Skeletal muscle satellite cell (primary cell): ENCODE measurements around the gene CBFA2T3.

ENCODE experiments used
- H3K27me3 ChIP-seq: 2 replicates; pipeline ENCODE4 v1.7.0; 2013; ENCODE audit warnings: low read length; ENCODE audit not compliant: control insufficient read depth, insufficient read depth
- H3K36me3 ChIP-seq: 2 replicates; pipeline ENCODE4 v1.7.0; 2013; ENCODE audit warnings: mild to moderate bottlenecking, control low read depth, low read length; ENCODE audit not compliant: insufficient read depth
- H3K4me1 ChIP-seq: 2 replicates; pipeline ENCODE4 v1.7.0; 2013; ENCODE audit warnings: low read length; ENCODE audit not compliant: control insufficient read depth, insufficient read depth
- H3K4me2 ChIP-seq: 2 replicates; pipeline ENCODE4 v1.7.0; 2013; ENCODE audit warnings: mild to moderate bottlenecking, low read length
- H3K4me3 ChIP-seq: 2 replicates; pipeline ENCODE4 v1.7.0; 2013; ENCODE audit warnings: low read length
- H3K9ac ChIP-seq: 2 replicates; pipeline ENCODE4 v1.7.0; 2013; ENCODE audit warnings: mild to moderate bottlenecking, low read depth, low read length, moderate library complexity
- H3K9me3 ChIP-seq: replicated peaks from 2 replicates; pipeline ENCODE4 v1.7.0; 2013; ENCODE audit warnings: mild to moderate bottlenecking, control low read depth, low read length

Gene CBFA2T3

DNA sequence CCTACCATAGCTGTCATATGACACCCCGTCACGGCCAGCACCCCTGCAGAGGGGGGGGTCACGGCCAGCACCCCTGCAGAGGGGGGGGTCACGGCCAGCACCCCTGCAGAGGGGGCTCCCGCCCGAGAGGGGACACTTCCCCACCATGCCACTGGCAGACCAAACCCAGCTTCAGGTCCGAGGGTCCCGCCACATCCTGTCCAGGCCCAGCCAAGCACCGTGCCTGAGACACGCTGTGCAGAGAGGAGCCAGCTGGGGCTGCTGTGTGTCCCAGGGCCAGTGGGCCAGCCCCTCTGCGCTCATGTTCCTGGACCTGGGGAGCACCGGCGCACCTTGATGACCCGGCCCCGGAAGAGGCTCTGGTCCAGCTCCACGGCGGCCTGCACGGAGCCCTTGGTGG lies 112.5 kb downstream of the CBFA2T3 start:
- Histone ChIP-seq H3K27me3 (peaks cover 15% of the 10 kb centered on the region), H3K9me3 (no peaks in the 10 kb centered on the region), H3K4me3 (no peak overlapping the region), H3K4me1 (peaks cover 2% of the 10 kb centered on the region), H3K9ac (no peak overlapping the region), H3K4me2 (no peak overlapping the region), H3K36me3 (peaks cover 22% of the 10 kb centered on the region)

DNA sequence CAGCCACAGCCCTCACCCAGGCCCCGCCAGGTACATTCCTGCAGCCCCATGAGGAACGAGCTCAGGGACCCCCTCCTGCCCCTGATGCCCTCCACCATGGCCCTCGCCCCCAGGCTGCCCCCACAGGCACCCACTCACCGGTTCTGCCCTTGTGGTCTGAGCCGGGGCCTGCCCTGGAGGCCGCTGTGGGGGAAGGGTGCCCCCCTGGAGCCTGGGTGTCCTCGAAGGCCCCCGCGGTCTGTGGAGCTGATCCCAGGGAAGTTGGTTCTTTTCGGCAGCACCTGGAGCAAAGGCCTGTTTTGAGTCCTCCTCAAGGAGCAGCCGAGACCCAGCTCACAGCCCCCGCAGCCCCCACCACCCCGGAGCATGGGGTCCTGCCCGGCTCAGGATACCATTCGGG lies 112.9 kb downstream of the CBFA2T3 start:
- H3K9ac ChIP-seq, result no peak overlapping the region
- peaks cover 11% of the 10 kb centered on the region for H3K27me3 ChIP-seq
- H3K4me3 ChIP-seq, result no peak overlapping the region
- peaks cover 26% of the 10 kb centered on the region for H3K36me3 ChIP-seq
- peaks cover 6% of the 10 kb centered on the region for H3K4me1 ChIP-seq
- H3K9me3 ChIP-seq, result no peaks in the 10 kb centered on the region
- no peak overlapping the region for H3K4me2 ChIP-seq

DNA sequence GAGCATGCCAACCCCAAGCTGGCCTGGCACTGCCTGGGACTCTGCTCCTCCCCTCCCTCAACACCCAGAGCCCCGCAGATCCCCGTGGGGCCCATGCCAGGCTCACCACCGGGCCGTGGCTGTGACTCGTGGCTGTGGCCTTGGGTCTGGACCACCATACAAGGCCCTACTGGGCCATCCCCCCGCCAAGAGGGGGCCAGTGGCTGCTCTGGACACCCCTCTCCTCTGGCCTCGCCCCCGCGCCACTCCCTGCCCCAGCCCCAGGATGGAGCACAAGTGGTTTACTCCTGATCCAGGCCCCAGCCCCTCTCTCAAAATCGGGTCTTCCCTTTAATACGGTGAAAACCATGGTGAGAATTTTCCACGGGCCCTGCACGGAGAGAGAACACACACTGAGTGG lies 113.6 kb downstream of the CBFA2T3 start:
- H3K4me3 ChIP-seq, result no peak overlapping the region
- no peaks in the 10 kb centered on the region for H3K9me3 ChIP-seq
- peaks cover 8% of the 10 kb centered on the region for H3K4me1 ChIP-seq
- H3K36me3 ChIP-seq, result peaks cover 33% of the 10 kb centered on the region
- no peak overlapping the region for H3K9ac ChIP-seq
- H3K27me3 ChIP-seq, result peaks cover 5% of the 10 kb centered on the region
- H3K4me2 ChIP-seq, result no peak overlapping the region

DNA sequence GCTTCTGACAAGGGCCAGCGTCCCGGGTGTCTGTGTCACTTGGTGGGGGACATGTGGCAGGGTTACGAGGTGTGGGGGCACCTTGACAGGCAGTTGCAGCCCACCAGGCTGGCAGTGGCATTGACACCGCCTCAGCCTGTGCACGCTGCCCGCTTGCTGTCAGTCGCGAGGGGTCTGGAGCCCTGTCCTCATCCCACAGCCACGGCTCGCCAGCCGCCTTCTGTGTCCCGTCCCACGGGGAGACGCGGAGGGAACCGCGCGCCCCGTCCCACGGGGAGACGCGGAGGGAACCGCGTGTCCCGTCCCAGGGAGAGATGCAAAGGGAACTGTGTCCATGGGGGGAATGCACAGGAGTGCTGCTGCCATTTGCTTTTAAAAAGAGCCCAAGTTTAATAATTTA lies 114.0 kb downstream of the CBFA2T3 start:
- peaks cover 33% of the 10 kb centered on the region for H3K36me3 ChIP-seq
- no peak overlapping the region for H3K9ac ChIP-seq

DNA sequence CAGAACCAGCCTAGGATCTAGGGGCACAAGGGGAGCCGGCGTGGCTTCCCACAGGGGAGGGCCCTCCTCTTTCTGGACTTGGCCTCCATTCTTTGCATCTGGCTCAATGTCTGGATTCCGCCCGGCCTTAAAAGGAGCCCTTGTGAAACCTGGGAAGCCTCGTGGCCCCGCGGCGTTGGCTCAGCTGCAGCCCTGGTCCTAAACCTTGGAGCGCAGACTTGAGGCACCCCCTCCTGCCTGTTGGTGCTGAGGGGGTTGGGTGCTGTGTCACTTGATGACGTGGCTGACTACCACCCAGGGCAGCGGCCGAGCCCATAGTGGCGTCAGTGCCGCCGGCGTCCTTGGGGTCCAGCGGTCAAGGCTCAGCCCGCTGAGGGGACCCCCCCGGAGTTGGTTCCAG lies 115.6 kb downstream of the CBFA2T3 start:
- Histone ChIP-seq H3K4me2 (no peak overlapping the region), H3K27me3 (no peaks in the 10 kb centered on the region), H3K9me3 (no peaks in the 10 kb centered on the region), H3K9ac (no peak overlapping the region), H3K36me3 (peaks cover 33% of the 10 kb centered on the region), H3K4me3 (no peak overlapping the region), H3K4me1 (peaks cover 14% of the 10 kb centered on the region)

More for the DNA sequence above, 114.0 kb downstream of the CBFA2T3 start:
- Histone ChIP-seq H3K9me3 (no peaks in the 10 kb centered on the region), H3K4me2 (no peak overlapping the region), H3K27me3 (peaks cover 3% of the 10 kb centered on the region), H3K4me3 (no peak overlapping the region), H3K4me1 (peaks cover 12% of the 10 kb centered on the region)

DNA sequence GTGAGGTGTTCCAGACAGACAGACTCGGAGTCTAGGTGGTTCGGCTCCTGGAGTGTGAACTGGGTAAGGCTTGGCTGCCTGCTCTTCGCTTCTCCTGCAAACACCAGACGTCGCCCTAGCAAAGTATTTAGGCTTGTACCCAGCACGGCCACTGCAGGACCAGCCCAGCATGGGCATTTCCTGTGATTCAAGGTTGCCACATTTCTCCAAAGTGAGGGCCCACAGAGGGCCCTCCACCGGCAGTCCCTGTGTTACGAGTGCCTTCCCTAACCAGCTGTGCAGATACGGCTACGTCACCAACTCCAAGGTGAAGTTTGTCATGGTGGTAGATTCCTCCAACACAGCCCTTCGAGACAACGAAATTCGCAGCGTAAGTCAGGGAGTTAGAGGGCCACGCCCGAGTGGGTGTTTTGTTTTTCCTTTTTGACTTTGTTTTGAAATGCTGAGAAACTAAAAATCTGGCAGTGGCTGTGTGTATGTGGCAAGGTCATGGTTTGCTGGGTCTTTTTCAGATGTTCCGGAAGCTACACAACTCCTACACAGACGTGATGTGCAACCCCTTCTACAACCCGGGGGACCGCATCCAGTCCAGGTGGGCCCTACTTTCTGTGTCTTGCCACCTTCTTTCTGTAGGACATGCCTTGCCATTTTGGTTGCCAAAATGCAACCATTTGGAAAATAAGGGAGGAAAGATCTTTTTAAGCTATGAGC lies 117.5 kb downstream of the CBFA2T3 start:
- no peak overlapping the region for H3K4me2 ChIP-seq
- H3K4me3 ChIP-seq, result no peak overlapping the region
- no peaks in the 10 kb centered on the region for H3K27me3 ChIP-seq
- H3K9me3 ChIP-seq, result no peaks in the 10 kb centered on the region
- H3K36me3 ChIP-seq, result peaks cover 33% of the 10 kb centered on the region
- H3K9ac ChIP-seq, result no peak overlapping the region
- peaks cover 26% of the 10 kb centered on the region for H3K4me1 ChIP-seq

DNA sequence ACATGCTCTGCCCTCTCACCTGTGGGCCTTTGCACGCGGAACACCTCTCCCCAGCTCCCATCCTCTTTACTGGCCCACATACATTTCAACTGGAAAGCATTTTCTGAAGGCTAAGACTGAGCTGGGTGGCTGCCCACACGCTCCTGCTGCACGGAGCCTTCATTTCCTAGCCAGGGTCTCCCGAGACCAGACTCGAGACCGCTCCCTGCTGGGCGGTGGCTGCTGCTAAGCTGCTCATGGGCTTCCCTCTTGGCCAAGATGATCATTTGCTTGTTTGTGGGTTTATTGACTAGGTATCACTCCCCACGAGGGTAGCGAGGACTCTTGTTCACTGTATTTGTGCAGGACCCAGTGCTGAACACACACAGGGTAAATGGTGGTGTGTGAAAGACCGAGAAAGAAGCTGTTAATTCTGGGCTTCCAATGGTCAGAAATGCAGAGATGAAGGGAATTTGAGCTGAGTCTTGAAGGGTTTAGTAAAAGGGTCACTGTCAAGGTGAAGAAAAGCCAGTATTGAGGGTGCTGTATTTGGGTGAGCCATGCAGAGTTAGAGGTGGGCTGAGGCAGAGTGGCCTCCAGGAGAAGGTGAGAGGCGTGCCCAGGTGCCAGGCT lies 119.2 kb downstream of the CBFA2T3 start:
- Histone ChIP-seq H3K9ac (peak overlapping the region; percentile 88), H3K27me3 (no peaks in the 10 kb centered on the region), H3K4me1 (peaks cover 26% of the 10 kb centered on the region), H3K4me3 (peak overlapping the region; percentile 84), H3K36me3 (peaks cover 33% of the 10 kb centered on the region), H3K4me2 (peak overlapping the region; percentile 89), H3K9me3 (no peaks in the 10 kb centered on the region)

DNA sequence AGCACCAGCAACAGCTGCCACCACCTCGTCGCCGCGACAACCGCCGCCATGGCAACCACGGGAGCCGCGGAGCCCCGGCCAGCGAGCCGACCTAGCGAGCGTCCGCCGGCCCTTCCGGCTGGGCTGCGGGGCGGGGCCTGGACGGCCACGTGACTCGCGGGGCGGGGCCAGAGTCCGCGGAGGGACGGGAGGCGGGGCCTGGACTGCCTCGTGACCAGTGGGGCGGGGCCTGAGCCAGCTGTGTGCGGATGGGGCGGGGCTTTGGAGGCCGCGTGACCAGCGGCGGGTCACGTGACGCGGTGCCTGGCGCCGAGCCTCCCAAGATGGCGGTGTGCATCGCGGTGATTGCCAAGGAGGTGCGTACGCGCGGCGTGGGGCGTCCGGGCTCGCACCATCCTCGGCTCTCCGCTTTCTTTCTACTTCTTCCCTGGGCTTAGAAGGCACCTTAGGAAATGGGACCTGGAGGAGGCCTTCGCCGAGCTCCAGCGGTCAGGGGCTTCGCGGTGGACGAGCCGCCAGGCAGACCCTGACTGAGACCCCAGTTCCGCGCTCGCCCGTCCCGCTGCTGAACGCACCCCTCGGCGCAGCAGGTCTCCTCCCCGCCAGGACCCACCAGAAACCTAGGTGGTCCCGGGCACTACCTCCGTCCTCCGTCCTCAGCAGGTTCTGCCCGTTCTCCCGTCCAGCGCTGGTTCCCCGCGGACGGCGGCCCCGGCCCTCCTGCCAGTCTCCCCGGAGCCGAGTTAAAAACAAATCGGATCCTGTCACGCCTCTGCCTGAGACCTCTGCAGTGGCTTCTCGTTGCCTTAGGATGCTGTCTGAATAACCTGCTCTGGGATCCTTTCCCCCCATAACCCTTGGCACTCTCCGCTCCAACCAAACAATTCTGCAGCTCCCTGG lies 119.9 kb downstream of the CBFA2T3 start, which contains the start of the genes GALNS and TRAPPC2L:
Gene GALNS (minus strand): TSS at position 120 of the 900 bp plus-strand sequence. CDS start 70 bp downstream, at position 50.
Gene TRAPPC2L (plus strand): TSS at position 300 of the 900 bp plus-strand sequence. CDS start 24 bp downstream, at position 324.
- Histone ChIP-seq H3K27me3 (no peaks in the 10 kb centered on the region), H3K4me2 (peak within 1 kb of the TSS; percentile 95), H3K9ac (peak within 1 kb of the TSS; percentile 88), H3K9me3 (no peaks in the 10 kb centered on the region), H3K4me3 (peak within 1 kb of the TSS; percentile 84), H3K4me1 (peaks cover 26% of the 10 kb centered on the region), H3K36me3 (peaks cover 33% of the 10 kb centered on the region)

DNA sequence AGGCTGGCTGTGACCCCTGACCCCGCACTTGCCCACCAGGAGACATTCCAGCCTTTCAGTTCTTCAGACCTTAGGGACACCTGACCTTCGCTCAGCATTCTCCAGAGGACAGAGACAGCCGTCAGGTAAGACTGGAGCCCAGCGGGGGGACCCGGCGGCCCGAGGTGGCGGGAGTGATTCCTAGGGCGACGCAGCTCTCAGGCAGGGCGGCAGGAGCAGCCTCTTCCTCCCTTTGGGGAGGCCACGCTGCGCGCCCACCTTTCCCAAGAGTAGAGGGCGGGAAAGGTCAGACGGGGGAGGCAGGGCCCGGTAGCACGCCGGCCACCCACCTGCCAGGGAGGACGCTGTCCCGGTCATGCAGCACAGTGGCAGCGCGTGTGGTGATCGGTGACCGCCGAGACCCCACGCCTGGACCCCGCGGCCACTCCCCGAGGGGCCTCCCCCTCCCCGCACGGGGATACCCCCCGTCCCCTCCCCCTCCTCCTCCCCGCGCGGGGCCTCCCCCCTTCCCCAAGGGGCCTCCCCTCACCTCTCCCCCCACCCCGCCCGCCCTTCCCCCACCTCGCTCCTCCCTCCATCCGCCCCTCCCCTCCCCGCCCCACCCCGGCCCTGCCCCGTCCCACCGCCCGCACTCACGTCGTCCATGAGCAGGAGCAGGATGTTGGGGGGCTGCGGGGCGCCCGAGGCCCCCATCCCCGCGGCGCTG lies 120.7 kb downstream of the CBFA2T3 start:
- Histone ChIP-seq H3K9me3 (no peaks in the 10 kb centered on the region), H3K9ac (peak overlapping the region; percentile 82)

DNA sequence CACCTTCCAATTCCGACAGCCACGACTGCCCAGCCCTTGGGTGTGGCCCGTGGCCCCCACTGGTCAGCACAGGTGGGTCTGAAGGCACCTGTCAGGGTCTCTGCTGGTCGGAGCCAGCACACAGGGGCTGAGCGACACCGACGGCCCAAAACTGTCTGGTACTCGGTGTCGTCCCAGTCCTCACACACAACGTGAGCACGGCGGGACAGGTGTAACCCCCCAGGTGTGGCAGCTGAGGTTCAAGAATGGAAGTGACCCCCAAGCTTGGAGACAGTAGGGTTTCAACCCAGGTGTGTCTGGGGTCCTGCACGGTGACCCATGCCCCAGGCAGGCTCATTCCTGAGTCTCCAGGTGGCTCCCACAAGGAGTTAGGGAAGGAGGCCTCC lies 121.3 kb downstream of the CBFA2T3 start:
- Histone ChIP-seq H3K27me3 (no peaks in the 10 kb centered on the region), H3K4me3 (peak overlapping the region; percentile 79), H3K36me3 (peaks cover 24% of the 10 kb centered on the region), H3K9me3 (no peaks in the 10 kb centered on the region), H3K4me1 (peaks cover 26% of the 10 kb centered on the region), H3K9ac (peak overlapping the region; percentile 65), H3K4me2 (peak overlapping the region; percentile 95)

More for the DNA sequence above, 120.7 kb downstream of the CBFA2T3 start:
- no peaks in the 10 kb centered on the region for H3K27me3 ChIP-seq
- peak overlapping the region; percentile 95 for H3K4me2 ChIP-seq
- H3K4me3 ChIP-seq, result peak overlapping the region; percentile 84
- H3K4me1 ChIP-seq, result peaks cover 26% of the 10 kb centered on the region
- H3K36me3 ChIP-seq, result peaks cover 29% of the 10 kb centered on the region

DNA sequence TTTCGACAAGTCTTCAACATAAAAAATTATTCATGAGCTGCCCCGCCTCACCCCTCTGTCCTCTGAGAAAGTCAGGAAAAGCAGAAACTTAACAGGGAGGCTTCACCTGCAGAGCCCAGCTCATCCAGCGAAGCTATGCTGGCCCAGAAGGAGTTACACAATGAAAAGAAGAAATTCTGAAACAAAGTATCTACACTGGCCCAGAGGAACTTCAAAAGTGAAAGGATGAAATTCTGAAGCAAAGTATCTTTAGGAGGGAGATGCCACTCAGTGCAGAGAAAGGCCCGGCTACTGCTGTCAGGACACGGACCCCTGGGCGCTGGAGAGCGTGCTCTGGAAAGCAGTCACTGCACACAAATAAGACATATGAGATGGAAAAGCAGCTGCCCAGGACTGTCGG lies 121.8 kb downstream of the CBFA2T3 start:
- Histone ChIP-seq H3K9me3 (no peaks in the 10 kb centered on the region), H3K4me3 (peak overlapping the region; percentile 23), H3K36me3 (peaks cover 18% of the 10 kb centered on the region), H3K9ac (no peak overlapping the region), H3K27me3 (no peaks in the 10 kb centered on the region), H3K4me1 (peaks cover 26% of the 10 kb centered on the region), H3K4me2 (peak overlapping the region; percentile 6)
